H1 (cell line): ENCODE measurements around the gene NLN.

Source experiments
- CTCF ChIP-seq, 3 experiments: IDR thresholded peaks; 1 replicate in 2 of 3; 2 replicates in 1 of 3; pipeline versions ENCODE4 v1.5.1 to v1.6.1; 2011; ENCODE audit warnings: low read length in 3 of 3, mild to moderate bottlenecking in 3 of 3, inconsistent platforms in 2 of 3, low read depth in 1 of 3, moderate library complexity in 1 of 3; ENCODE audit not compliant: insufficient read depth in 1 of 3; ENCODE audit errors: control extremely low read depth in 1 of 3
- EZH2 ChIP-seq: fragments of 200-600 bp; sonication (generic); IDR thresholded peaks from 2 replicates; pipeline ENCODE4 v1.7.1; 2012; ENCODE audit warnings: low read depth, mild to moderate bottlenecking, moderate library complexity, low read length, inconsistent platforms; ENCODE audit not compliant: severe bottlenecking
- JUND ChIP-seq: IDR thresholded peaks from 2 replicates; pipeline ENCODE4 v1.6.1; 2011; ENCODE audit warnings: mild to moderate bottlenecking, improper control_type of control experiment, low read length
- KDM4A ChIP-seq: IDR thresholded peaks from one replicate; pipeline ENCODE4 v1.7.1; 2012; ENCODE audit warnings: low read depth, mild to moderate bottlenecking, moderate library complexity, low read length, inconsistent platforms; ENCODE audit not compliant: severe bottlenecking
- MAX ChIP-seq: IDR thresholded peaks from 2 replicates; pipeline ENCODE4 v1.6.1; 2012; ENCODE audit warnings: inconsistent platforms
- POLR2A ChIP-seq, 2 experiments: IDR thresholded peaks; 1 replicate in 1 of 2; 2 replicates in 1 of 2; pipeline ENCODE4 v1.6.1; 2011; ENCODE audit warnings: low read depth in 2 of 2, low read length in 2 of 2, mild to moderate bottlenecking in 2 of 2; ENCODE audit errors: control extremely low read depth in 1 of 2
- POLR2AphosphoS5 ChIP-seq: IDR thresholded peaks from 2 replicates; pipeline ENCODE4 v1.6.1; 2011; ENCODE audit warnings: low read depth, low read length
- POU5F1 ChIP-seq: IDR thresholded peaks from 2 replicates; pipeline ENCODE4 v1.6.1; 2011; ENCODE audit warnings: low read depth, mild to moderate bottlenecking, low read length, moderate library complexity
- RAD21 ChIP-seq, 2 experiments: IDR thresholded peaks in 1 of 2; conservative IDR thresholded peaks in 1 of 2; 2 replicates each; pipeline ENCODE4 v1.6.1; 2011; ENCODE audit warnings: low read depth in 2 of 2, low read length in 2 of 2, improper control_type of control experiment in 1 of 2, inconsistent platforms in 1 of 2, mild to moderate bottlenecking in 1 of 2, moderate library complexity in 1 of 2
- SP2 ChIP-seq: IDR thresholded peaks from 2 replicates; pipeline ENCODE4 v1.6.1; 2012; ENCODE audit warnings: mild to moderate bottlenecking, low read length, inconsistent platforms
- TAF1 ChIP-seq: IDR thresholded peaks from 2 replicates; pipeline ENCODE4 v1.6.1; 2011; ENCODE audit warnings: mild to moderate bottlenecking, low read depth, low read length
- TBP ChIP-seq: IDR thresholded peaks from 2 replicates; pipeline ENCODE4 v1.6.1; 2011; ENCODE audit warnings: low read depth, low read length, improper control_type of control experiment
- YY1 ChIP-seq: IDR thresholded peaks from 2 replicates; pipeline ENCODE4 v1.6.1; 2011; ENCODE audit warnings: low read depth, mild to moderate bottlenecking, low read length

- TF ChIP-seq POU5F1: no peak
- no peak for TF ChIP-seq CTCF (IDR thresholded peaks at IDR 0.05; ENCODE audit: control extremely low read depth in 1 of 3, insufficient read depth in 1 of 3, low read depth in 1 of 3, low read length in 3 of 3)
- TF ChIP-seq YY1: no peak; the same call in 1 of the 2 replicates
- TF ChIP-seq POLR2AphosphoS5: no peak; the same call in none of the 2 replicates
- TF ChIP-seq RAD21 (IDR thresholded peaks at IDR 0.05 in 1 of 2, conservative IDR thresholded peaks at IDR 0.05 in 1 of 2; ENCODE audit: low read depth in 2 of 2, low read length in 2 of 2): no peak
- no peak for TF ChIP-seq EZH2
- no peak for TF ChIP-seq JUND
- peak; percentile 47 to 64 for TF ChIP-seq POLR2A (IDR thresholded peaks at IDR 0.05; ENCODE audit: control extremely low read depth in 1 of 2, low read depth in 2 of 2, low read length in 2 of 2)
- TF ChIP-seq MAX: no peak
- TF ChIP-seq TBP: peak; percentile 47; the same call in 1 of the 2 replicates
- peak; percentile 68; the same call in 1 of the 2 replicates for TF ChIP-seq TAF1
- no peak for TF ChIP-seq SP2
- no peak for TF ChIP-seq KDM4A
Measured at GRCh38 chr5:65722575-65723403, 784 bp downstream of the NLN start.
